Testis (tissue), 3 donors: ENCODE data around the gene PHLPP1. TPM values are rescaled to one million over a fixed set of nuclear protein-coding genes. Genes with fewer than 3 reads are reported as not detected.

Source experiments
- DNase-seq: peaks from one replicate; pipeline ENCODE4 v3.0.0-alpha.2; 2019
- H3K27ac ChIP-seq, 2 donors: fragments of 200-600 bp; sonication (generic); one replicate each; pipeline ENCODE4 v1.5.1; 2019
- H3K27me3 ChIP-seq: fragments of 200-600 bp; sonication (generic); one replicate; pipeline ENCODE4 v1.5.1; 2019
- H3K36me3 ChIP-seq: fragments of 200-600 bp; sonication (generic); one replicate; pipeline ENCODE4 v1.5.1; 2017; ENCODE audit warnings: low read depth; ENCODE audit errors: missing control alignments
- H3K4me1 ChIP-seq: fragments of 200-600 bp; sonication (generic); one replicate; pipeline ENCODE4 v1.5.1; 2019
- H3K4me3 ChIP-seq, 2 donors: fragments of 200-600 bp; sonication (generic); one replicate each; pipeline ENCODE4 v1.5.1; 2017 to 2019
- H3K9me3 ChIP-seq: fragments of 200-600 bp; sonication (generic); one replicate; pipeline ENCODE4 v1.5.1; 2017
- POLR2A ChIP-seq: fragments of 450-650 bp; IDR thresholded peaks from one replicate; pipeline ENCODE4 v1.6.1; 2017; ENCODE audit warnings: antibody characterized with exemption, mild to moderate bottlenecking, moderate library complexity
- WGBS, 2 donors: methylation state at CpG; one replicate each; pipeline ENCODE4 v1.1.5; 2018; 5-methylcytosine and 5-hydroxymethylcytosine counted together
- intact Hi-C: fragments of 100-400 bp; cut with DNase I; formaldehyde crosslinking; loops from one replicate; pipeline ENCODE4 v1.15.1; 2023; ENCODE audit warnings: low total_unique reads
- polyA plus RNA-seq: library from polyadenylated mRNA; stranded (reverse); fragments of 350-450 nt; fragmentation: Illumina TruSeq; extraction: RNeasy Lipid Tissue Mini Kit (QIAGEN cat#74804); gene quantifications from one replicate; pipeline ENCODE4 v1.2.3, GENCODE V29; 2014; ENCODE audit warnings: low read depth, low replicate concordance; ENCODE audit not compliant: insufficient read depth
- total RNA-seq, 2 donors: library from RNA; depleted of rRNA; stranded (reverse); fragments of >200 nt; gene quantifications; one replicate each; pipeline ENCODE4 v1.2.3, GENCODE V29; 2016
- TF ChIP-seq, protein P1 (sequence below), 3 experiments: fragments of 450-650 bp in 2 of 3; fragments of 200-600 bp in 1 of 3; sonication (generic) in 1 of 3; IDR thresholded peaks; one replicate each; pipeline ENCODE4 v1.5.1; 2016 to 2019; ENCODE audit warnings: antibody characterized with exemption in 3 of 3, mild to moderate bottlenecking in 2 of 3, moderate library complexity in 1 of 3

The PHLPP1 gene
- total and polyA plus RNA-seq, 3 donors from 2014 or later, result 31.5 to 60.1 (median 50.5) TPM

- DNase-seq, result no peak
- H3K27ac ChIP-seq, result no peak overlapping the region
- no peaks in the 10 kb centered on the region for H3K4me1 ChIP-seq
- no peaks in the 10 kb centered on the region for H3K27me3 ChIP-seq
- peak overlapping the region; percentile 40 to 45 for H3K4me3 ChIP-seq
- TF ChIP-seq, protein P1, sequence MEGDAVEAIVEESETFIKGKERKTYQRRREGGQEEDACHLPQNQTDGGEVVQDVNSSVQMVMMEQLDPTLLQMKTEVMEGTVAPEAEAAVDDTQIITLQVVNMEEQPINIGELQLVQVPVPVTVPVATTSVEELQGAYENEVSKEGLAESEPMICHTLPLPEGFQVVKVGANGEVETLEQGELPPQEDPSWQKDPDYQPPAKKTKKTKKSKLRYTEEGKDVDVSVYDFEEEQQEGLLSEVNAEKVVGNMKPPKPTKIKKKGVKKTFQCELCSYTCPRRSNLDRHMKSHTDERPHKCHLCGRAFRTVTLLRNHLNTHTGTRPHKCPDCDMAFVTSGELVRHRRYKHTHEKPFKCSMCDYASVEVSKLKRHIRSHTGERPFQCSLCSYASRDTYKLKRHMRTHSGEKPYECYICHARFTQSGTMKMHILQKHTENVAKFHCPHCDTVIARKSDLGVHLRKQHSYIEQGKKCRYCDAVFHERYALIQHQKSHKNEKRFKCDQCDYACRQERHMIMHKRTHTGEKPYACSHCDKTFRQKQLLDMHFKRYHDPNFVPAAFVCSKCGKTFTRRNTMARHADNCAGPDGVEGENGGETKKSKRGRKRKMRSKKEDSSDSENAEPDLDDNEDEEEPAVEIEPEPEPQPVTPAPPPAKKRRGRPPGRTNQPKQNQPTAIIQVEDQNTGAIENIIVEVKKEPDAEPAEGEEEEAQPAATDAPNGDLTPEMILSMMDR (IDR thresholded peaks at IDR 0.05), result no peak
- no peak for TF ChIP-seq POLR2A
- H3K9me3 ChIP-seq, result no peaks in the 10 kb centered on the region
- WGBS, 2 donors, result 81 to 85% methylated on average over 8 of the region's 8 CpGs
- no peaks in the 10 kb centered on the region for H3K36me3 ChIP-seq
- intact Hi-C loops, result no loop called here
These were observed 276.0 kb downstream of the PHLPP1 start for GRCh38 chr18:62991389-62991788.

DNA sequence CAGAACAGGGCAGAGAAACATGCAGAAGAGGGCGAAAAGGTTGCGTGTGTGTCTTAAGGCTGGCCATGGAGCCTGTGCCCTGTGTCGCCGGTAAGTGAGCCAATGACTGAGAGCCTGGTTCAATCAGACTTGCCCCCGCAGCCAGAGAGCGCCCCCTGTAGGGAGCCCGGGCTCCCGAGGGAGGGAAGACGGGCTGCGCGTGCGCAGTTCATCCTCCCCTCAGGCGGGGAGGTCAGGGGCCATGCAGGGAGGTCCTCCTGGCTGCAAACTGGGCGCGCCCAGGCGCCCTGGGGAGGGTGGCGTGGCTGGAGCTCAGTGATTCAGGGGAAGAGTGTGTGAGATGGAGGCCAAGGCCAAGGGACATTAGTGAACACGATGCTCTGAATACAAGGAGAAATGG lies 276.6 kb downstream of the PHLPP1 start:
- WGBS, 2 donors, result 90% methylated on average over 9 to 18 of the region's 18 CpGs
- no peak for TF ChIP-seq POLR2A
- TF ChIP-seq, protein P1 (IDR thresholded peaks at IDR 0.05), result peak in 2 of 3 experiments; percentile 6 to 7
- no peaks in the 10 kb centered on the region for H3K27me3 ChIP-seq
- no peaks in the 10 kb centered on the region for H3K36me3 ChIP-seq
- no peak overlapping the region for H3K27ac ChIP-seq
- H3K4me3 ChIP-seq, result peak overlapping the region; percentile 40 to 45
- H3K4me1 ChIP-seq, result no peaks in the 10 kb centered on the region
- H3K9me3 ChIP-seq, result no peaks in the 10 kb centered on the region
- peak; percentile 65 for DNase-seq
- intact Hi-C loops, result no loop called here

- WGBS, 2 donors, result 91% methylated on average over 5 to 6 of the region's 6 CpGs
- no peak overlapping the region for H3K27ac ChIP-seq
- H3K4me3 ChIP-seq, result no peak overlapping the region
- no peaks in the 10 kb centered on the region for H3K4me1 ChIP-seq
- intact Hi-C loops, result no loop called here
- no peaks in the 10 kb centered on the region for H3K9me3 ChIP-seq
- H3K36me3 ChIP-seq, result no peaks in the 10 kb centered on the region
- no peak for DNase-seq
- no peaks in the 10 kb centered on the region for H3K27me3 ChIP-seq
- TF ChIP-seq POLR2A, result no peak
- TF ChIP-seq, protein P1 (IDR thresholded peaks at IDR 0.05), result no peak
These were observed 277.6 kb downstream of the PHLPP1 start for GRCh38 chr18:62992877-62993365.

- H3K36me3 ChIP-seq, result no peaks in the 10 kb centered on the region
- H3K4me3 ChIP-seq, result no peak overlapping the region
- no peaks in the 10 kb centered on the region for H3K27me3 ChIP-seq
- no peak for DNase-seq
- WGBS, 2 donors, result 88 to 99% methylated on average over 9 of the region's 9 CpGs
- TF ChIP-seq POLR2A, result no peak
- TF ChIP-seq, protein P1 (IDR thresholded peaks at IDR 0.05), result no peak
- intact Hi-C loops, result no loop called here
- H3K4me1 ChIP-seq, result peaks cover 15% of the 10 kb centered on the region
- H3K27ac ChIP-seq, result no peak overlapping the region
- no peaks in the 10 kb centered on the region for H3K9me3 ChIP-seq
These were observed 281.2 kb downstream of the PHLPP1 start for GRCh38 chr18:62996566-62996965.

DNA sequence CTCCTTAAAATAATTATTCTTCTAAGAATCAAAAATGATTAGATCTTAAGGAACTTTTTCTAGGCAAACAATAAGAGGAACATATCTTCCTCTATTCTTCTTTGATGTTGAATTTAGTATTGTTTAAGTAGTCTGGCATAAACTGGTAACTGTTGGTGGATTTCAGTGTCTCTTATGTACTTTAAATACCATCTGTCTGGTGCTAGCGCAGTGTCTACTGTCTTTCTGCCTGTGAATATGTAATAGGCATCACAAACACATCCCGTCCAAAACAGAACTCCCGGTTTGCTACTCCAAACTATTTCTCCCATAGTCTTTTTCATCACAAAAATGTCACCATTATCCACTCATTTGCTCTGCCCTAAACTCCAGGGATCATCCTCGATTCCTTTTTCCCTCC lies 281.7 kb downstream of the PHLPP1 start:
- intact Hi-C loops, result no loop called here
- WGBS, 2 donors, result 64 to 87% methylated on average over 4 of the region's 4 CpGs
- TF ChIP-seq POLR2A, result no peak
- TF ChIP-seq, protein P1 (IDR thresholded peaks at IDR 0.05), result no peak
- Histone ChIP-seq H3K27ac (no peak overlapping the region), H3K4me3 (no peak overlapping the region), H3K27me3 (no peaks in the 10 kb centered on the region), H3K9me3 (no peaks in the 10 kb centered on the region), H3K36me3 (no peaks in the 10 kb centered on the region), H3K4me1 (peaks cover 15% of the 10 kb centered on the region)
- DNase-seq, result no peak
